Lower lobe of right lung (tissue), 2 donors: ENCODE data around the gene COQ3. TPM values are rescaled to one million over a fixed set of nuclear protein-coding genes. Genes with fewer than 3 reads are reported as not detected.

ENCODE experiments used
- ATAC-seq, 2 donors: fragments of 200-7000 bp; cut with Tn5 transposase; one replicate each; pipeline ENCODE4 v1.9.1; 2020 to 2022; ENCODE audit warnings: mild to moderate bottlenecking in 2 of 2, moderate library complexity in 2 of 2
- DNase-seq: peaks from one replicate; pipeline ENCODE4 v3.0.0-alpha.2; 2020
- H3K27ac ChIP-seq: fragments of 200-600 bp; one replicate; pipeline ENCODE4 v1.8.0; 2022
- H3K27me3 ChIP-seq: fragments of 200-600 bp; one replicate; pipeline ENCODE4 v1.8.0; 2022; ENCODE audit warnings: low read depth
- H3K36me3 ChIP-seq: fragments of 200-600 bp; one replicate; pipeline ENCODE4 v1.8.0; 2022; ENCODE audit warnings: mild to moderate bottlenecking
- H3K4me1 ChIP-seq: fragments of 200-600 bp; one replicate; pipeline ENCODE4 v1.8.0; 2022
- H3K4me3 ChIP-seq: fragments of 200-600 bp; one replicate; pipeline ENCODE4 v1.8.0; 2022; ENCODE audit warnings: mild to moderate bottlenecking
- H3K9me3 ChIP-seq: fragments of 200-600 bp; one replicate; pipeline ENCODE4 v1.8.0; 2022
- CTCF ChIP-seq: fragments of 200-600 bp; IDR thresholded peaks from one replicate; pipeline ENCODE4 v1.8.0; 2022; ENCODE audit warnings: antibody characterized with exemption, mild to moderate bottlenecking
- intact Hi-C: fragments of 100-400 bp; cut with DNase I; formaldehyde crosslinking; loops from one replicate; pipeline ENCODE4 v1.11.0; 2022
- total RNA-seq: library from RNA; stranded (reverse); fragmentation: NEBNext Ultra II Directional; extraction: Animal tissue kit (Norgen Biotek cat#: 25700); gene quantifications from one replicate; pipeline ENCODE4 v1.2.1, GENCODE V29; 2021
- donor health status: DM: no; HTN: yes; CAD: no; lungs with severe emphysema.

Gene COQ3
- total RNA-seq, 1 donor from 2014 or later, result 2.2 TPM

DNA sequence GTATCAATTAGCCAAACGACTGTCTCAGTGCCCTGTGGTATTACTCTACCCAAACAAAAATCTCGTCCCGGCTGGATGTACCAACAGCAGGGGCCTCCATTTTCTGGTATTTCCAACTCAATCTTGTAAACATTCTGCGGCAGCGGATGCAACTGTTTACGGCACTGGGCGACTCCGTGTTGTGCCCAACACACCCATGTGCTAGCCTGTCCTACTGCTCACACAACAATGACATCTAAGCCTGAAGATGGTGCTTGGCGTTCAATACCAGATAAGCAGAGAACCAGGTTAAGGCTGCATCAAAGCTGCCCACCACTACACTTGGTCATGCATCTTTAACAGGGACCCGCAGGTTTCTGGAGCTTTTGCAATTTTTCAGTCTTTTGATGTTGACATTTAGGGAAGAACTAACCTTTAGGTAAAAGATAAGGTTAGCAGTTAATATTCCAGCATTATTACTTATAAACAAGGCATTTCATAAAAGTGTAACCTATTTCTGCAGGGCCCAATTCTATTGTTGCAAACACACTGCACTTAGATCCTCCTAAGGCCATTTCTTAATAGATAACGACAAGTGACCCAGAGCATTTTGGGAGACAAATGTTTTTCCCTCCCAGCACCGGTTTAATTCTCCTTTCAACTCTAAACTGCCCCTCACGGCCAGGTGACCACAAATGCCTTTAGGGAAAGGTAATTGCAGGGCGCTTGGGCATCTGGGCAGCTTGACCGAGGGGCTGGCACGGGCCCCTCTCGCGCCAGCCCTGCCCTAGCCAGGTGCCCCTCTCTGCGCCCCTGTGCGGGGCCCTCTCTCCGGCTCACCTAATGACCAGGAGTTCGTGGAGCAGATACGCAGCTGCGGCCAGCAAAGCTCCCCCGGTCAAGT, 45.5 kb downstream of the COQ3 start:
- H3K9me3 ChIP-seq, result no peaks in the 10 kb centered on the region
- peak overlapping the region; percentile 62 for H3K4me3 ChIP-seq
- ATAC-seq (no peak), DNase-seq (no peak)
- no peak for TF ChIP-seq CTCF
- peaks cover 4% of the 10 kb centered on the region for H3K4me1 ChIP-seq
- H3K27ac ChIP-seq, result no peak overlapping the region
- no peaks in the 10 kb centered on the region for H3K36me3 ChIP-seq
- H3K27me3 ChIP-seq, result peaks cover 42% of the 10 kb centered on the region
- intact Hi-C loops, result no loop called here

DNA sequence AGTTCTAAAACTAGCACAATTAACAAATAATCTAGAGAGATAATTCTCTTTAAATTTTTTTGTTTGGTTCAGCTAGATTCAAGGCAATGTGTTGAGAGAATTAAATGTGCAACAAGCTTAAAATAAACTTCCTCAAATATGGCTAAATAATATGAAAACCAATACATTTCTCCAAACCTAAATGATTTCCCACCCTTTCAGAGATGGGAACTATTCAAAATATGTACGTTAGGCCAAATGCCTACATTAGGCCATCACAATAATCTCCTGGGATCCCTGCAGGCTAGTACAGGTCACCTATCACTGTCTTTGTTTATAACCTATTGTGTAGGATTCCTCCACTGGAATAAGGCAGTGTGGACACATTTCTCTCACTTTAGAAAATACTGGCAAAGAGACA, 46.2 kb downstream of the COQ3 start:
- DNase-seq, result no peak
- H3K4me3 ChIP-seq, result no peak overlapping the region
- H3K9me3 ChIP-seq, result no peaks in the 10 kb centered on the region
- H3K36me3 ChIP-seq, result no peaks in the 10 kb centered on the region
- ATAC-seq, result no peak
- H3K4me1 ChIP-seq, result peaks cover 4% of the 10 kb centered on the region
- intact Hi-C loops, result no loop called here
- peaks cover 39% of the 10 kb centered on the region for H3K27me3 ChIP-seq
- no peak overlapping the region for H3K27ac ChIP-seq
- no peak for TF ChIP-seq CTCF

DNA sequence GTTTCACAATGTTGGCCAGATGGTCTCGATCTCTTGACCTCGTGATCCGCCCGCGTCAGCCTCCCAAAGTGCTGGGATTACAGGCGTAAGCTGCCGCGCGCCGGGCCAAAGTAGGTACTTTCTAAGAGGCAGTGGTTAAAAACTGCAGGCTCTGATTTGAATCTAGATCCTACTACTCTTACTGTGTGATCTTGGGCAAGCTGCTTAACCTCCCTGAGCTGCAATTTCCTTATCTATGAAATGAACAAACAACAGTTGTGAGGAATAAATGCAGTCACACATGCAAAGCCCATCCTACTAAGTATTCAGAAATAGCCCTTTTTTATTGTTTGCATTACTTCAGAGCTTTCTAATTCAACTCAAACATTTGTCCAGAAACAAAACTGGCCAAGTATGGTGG, 47.4 kb downstream of the COQ3 start:
- no peaks in the 10 kb centered on the region for H3K36me3 ChIP-seq
- TF ChIP-seq CTCF, result no peak
- intact Hi-C loops, result no loop called here
- no peak for DNase-seq
- no peaks in the 10 kb centered on the region for H3K9me3 ChIP-seq
- H3K27ac ChIP-seq, result no peak overlapping the region
- H3K27me3 ChIP-seq, result peaks cover 35% of the 10 kb centered on the region
- no peak for ATAC-seq
- H3K4me1 ChIP-seq, result peaks cover 4% of the 10 kb centered on the region
- H3K4me3 ChIP-seq, result no peak overlapping the region

- H3K27me3 ChIP-seq, result peaks cover 20% of the 10 kb centered on the region
- DNase-seq (no peak), ATAC-seq (no peak)
- no peaks in the 10 kb centered on the region for H3K9me3 ChIP-seq
- H3K4me3 ChIP-seq, result no peak overlapping the region
- no peak for TF ChIP-seq CTCF
- no peak overlapping the region for H3K27ac ChIP-seq
- intact Hi-C loops, result no loop called here
- peaks cover 4% of the 10 kb centered on the region for H3K4me1 ChIP-seq
- no peaks in the 10 kb centered on the region for H3K36me3 ChIP-seq
Observed at GRCh38 chr6:99345164-99345563, 48.8 kb downstream of the COQ3 start.

- intact Hi-C loops, result no loop called here
- Histone ChIP-seq H3K4me3 (no peak overlapping the region), H3K27me3 (peaks cover 12% of the 10 kb centered on the region), H3K27ac (no peak overlapping the region), H3K36me3 (no peaks in the 10 kb centered on the region), H3K9me3 (no peaks in the 10 kb centered on the region), H3K4me1 (peaks cover 4% of the 10 kb centered on the region)
- TF ChIP-seq CTCF, result no peak
- DNase-seq (no peak), ATAC-seq (peak; percentile 51 to 66)
Observed at GRCh38 chr6:99344289-99344688, 49.7 kb downstream of the COQ3 start.
